Fibroblast of lung (primary cell): Measurements from ENCODE around the gene TENM3. TPM values are rescaled to one million over a fixed set of nuclear protein-coding genes. Genes with fewer than 3 reads are reported as not detected.

Source experiments
- DNase-seq, 2 donors: peaks; one replicate each; pipeline versions ENCODE4 v3.0.0 to v3.0.0-alpha.2; 2010; ENCODE audit warnings: low read depth in 2 of 2
- H2AFZ ChIP-seq: 2 replicates; pipeline ENCODE4 v1.5.1; 2012; ENCODE audit warnings: low read length, control low read depth, inconsistent platforms
- H3K27ac ChIP-seq: 2 replicates; pipeline ENCODE4 v1.5.1; 2011; ENCODE audit warnings: low read length, control low read depth; ENCODE audit not compliant: insufficient read depth
- H3K27me3 ChIP-seq: 2 replicates; pipeline ENCODE4 v1.5.1; 2011; ENCODE audit warnings: mild to moderate bottlenecking, low read length; ENCODE audit not compliant: control insufficient read depth, insufficient read depth
- H3K36me3 ChIP-seq: 2 replicates; pipeline ENCODE4 v1.5.1; 2011; ENCODE audit warnings: low read length; ENCODE audit not compliant: control insufficient read depth, insufficient read depth
- H3K4me1 ChIP-seq: 2 replicates; pipeline ENCODE4 v1.5.1; 2011; ENCODE audit warnings: low read length; ENCODE audit not compliant: control insufficient read depth, insufficient read depth; ENCODE audit errors: extremely low read depth
- H3K4me2 ChIP-seq: 2 replicates; pipeline ENCODE4 v1.5.1; 2011; ENCODE audit warnings: low read length, control low read depth; ENCODE audit not compliant: insufficient read depth; ENCODE audit errors: extremely low read depth
- H3K4me3 ChIP-seq, 4 experiments: fragments of 200-600 bp in 1 of 4; sonication (generic) in 1 of 4; replicated peaks in 1 of 4; 2 replicates each; pipeline ENCODE4 v1.5.1; 2011 to 2016; ENCODE audit warnings: low read length in 4 of 4, low read depth in 3 of 4, mild to moderate bottlenecking in 3 of 4, control low read depth in 2 of 4, inconsistent platforms in 1 of 4, mixed read lengths in 1 of 4; ENCODE audit not compliant: insufficient read depth in 1 of 4; ENCODE audit errors: control extremely low read depth in 1 of 4
- H3K79me2 ChIP-seq: 2 replicates; pipeline ENCODE4 v1.5.1; 2012; ENCODE audit warnings: mild to moderate bottlenecking, low read length, inconsistent platforms; ENCODE audit not compliant: control insufficient read depth, insufficient read depth
- H3K9ac ChIP-seq: 2 replicates; pipeline ENCODE4 v1.5.1; 2011; ENCODE audit warnings: mild to moderate bottlenecking, low read length, control low read depth; ENCODE audit not compliant: insufficient read depth
- H3K9me3 ChIP-seq: 2 replicates; pipeline ENCODE4 v1.5.1; 2012; ENCODE audit warnings: low read depth, low read length; ENCODE audit not compliant: control insufficient read depth, insufficient read depth
- H4K20me1 ChIP-seq: 2 replicates; pipeline ENCODE4 v1.5.1; 2011; ENCODE audit warnings: low read length; ENCODE audit not compliant: control insufficient read depth, insufficient read depth; ENCODE audit errors: extremely low read depth
- CTCF ChIP-seq, 2 donors: IDR thresholded peaks in 1 of 2; conservative IDR thresholded peaks in 1 of 2; 1 replicate in 1 of 2; 2 replicates in 1 of 2; pipeline ENCODE4 v1.5.1; 2011 to 2012; ENCODE audit warnings: low read length in 2 of 2, control low read depth in 1 of 2, inconsistent platforms in 1 of 2, low read depth in 1 of 2, mild to moderate bottlenecking in 1 of 2
- EZH2 ChIP-seq: IDR thresholded peaks from 2 replicates; pipeline ENCODE4 v1.5.1; 2012; ENCODE audit warnings: low read length, control low read depth, mild to moderate bottlenecking; ENCODE audit errors: missing control alignments
- polyA plus RNA-seq, 2 donors: library from polyadenylated mRNA; depleted of rRNA in 1 of 2; stranded (reverse) in 1 of 2; unstranded in 1 of 2; fragments of >200 nt; gene quantifications; 2 replicates each; pipeline ENCODE4 v1.2.1, GENCODE V29; 2011 to 2012; ENCODE audit warnings: missing spikeins in 1 of 2
- total RNA-seq: library from RNA; depleted of rRNA; stranded (reverse); fragments of >200 nt; gene quantifications from 2 replicates; pipeline ENCODE4 v1.2.1, GENCODE V29; 2014

TENM3 gene
- total and polyA plus RNA-seq, 2 donors (not counting 1 experiment from before 2014, with no cell fraction given) = 2.7 to 3.6 TPM

- H3K79me2 ChIP-seq = no peaks in the 10 kb centered on the region
- no peak overlapping the region for H3K4me2 ChIP-seq
- TF ChIP-seq CTCF (conservative IDR thresholded peaks at IDR 0.05 in 1 of 2, IDR thresholded peaks at IDR 0.05 in 1 of 2; ENCODE audit: low read depth in 1 of 2, low read length in 2 of 2) = no peak
- no peak for TF ChIP-seq EZH2
- H4K20me1 ChIP-seq = no peaks in the 10 kb centered on the region
- no peak for DNase-seq
- no peaks in the 10 kb centered on the region for H3K27me3 ChIP-seq
- H3K36me3 ChIP-seq = no peaks in the 10 kb centered on the region
- H3K4me1 ChIP-seq = no peaks in the 10 kb centered on the region
- H3K4me3 ChIP-seq = no peak overlapping the region
- no peaks in the 10 kb centered on the region for H3K9me3 ChIP-seq
- no peak overlapping the region for H3K9ac ChIP-seq
- no peak overlapping the region for H2AFZ ChIP-seq
- no peak overlapping the region for H3K27ac ChIP-seq
Measured at GRCh38 chr4:182679533-182679932, 436.3 kb downstream of the TENM3 start.

- Histone ChIP-seq H3K27me3 (no peaks in the 10 kb centered on the region), H3K79me2 (no peaks in the 10 kb centered on the region), H3K9ac (no peak overlapping the region), H4K20me1 (no peaks in the 10 kb centered on the region), H3K4me2 (no peak overlapping the region), H3K4me1 (no peaks in the 10 kb centered on the region), H3K4me3 (no peak overlapping the region), H3K9me3 (no peaks in the 10 kb centered on the region), H2AFZ (no peak overlapping the region), H3K36me3 (no peaks in the 10 kb centered on the region), H3K27ac (no peak overlapping the region)
- no peak for TF ChIP-seq EZH2
- no peak for TF ChIP-seq CTCF (conservative IDR thresholded peaks at IDR 0.05 in 1 of 2, IDR thresholded peaks at IDR 0.05 in 1 of 2; ENCODE audit: low read depth in 1 of 2, low read length in 2 of 2)
- peak; percentile 8 to 49 for DNase-seq
Measured at GRCh38 chr4:182680234-182680653, 437.0 kb downstream of the TENM3 start.

GRCh38 chr4:182683661-182684060 lies 440.5 kb downstream of the TENM3 start:
- no peaks in the 10 kb centered on the region for H3K4me1 ChIP-seq
- no peak for DNase-seq
- no peaks in the 10 kb centered on the region for H3K79me2 ChIP-seq
- no peaks in the 10 kb centered on the region for H4K20me1 ChIP-seq
- H2AFZ ChIP-seq = no peak overlapping the region
- no peak overlapping the region for H3K4me2 ChIP-seq
- H3K36me3 ChIP-seq = no peaks in the 10 kb centered on the region
- H3K27me3 ChIP-seq = no peaks in the 10 kb centered on the region
- H3K4me3 ChIP-seq = no peak overlapping the region
- H3K9ac ChIP-seq = no peak overlapping the region
- no peak overlapping the region for H3K27ac ChIP-seq
- H3K9me3 ChIP-seq = no peaks in the 10 kb centered on the region
- TF ChIP-seq CTCF (conservative IDR thresholded peaks at IDR 0.05 in 1 of 2, IDR thresholded peaks at IDR 0.05 in 1 of 2; ENCODE audit: low read depth in 1 of 2, low read length in 2 of 2) (no peak), EZH2 (no peak)
